Placental pericyte (primary cell): ENCODE results near the gene MAST2. TPM values are rescaled to one million over a fixed set of nuclear protein-coding genes. Genes with fewer than 3 reads are reported as not detected.

Source experiments
- total RNA-seq: library from RNA; depleted of rRNA; stranded (reverse); fragments of >200 nt; gene quantifications from 2 replicates; pipeline ENCODE4 v1.2.3, GENCODE V29; 2012

The MAST2 gene
- 19.5 and 38.8 TPM in 2 replicates for total RNA-seq

GRCh38 chr1:45803299-45803780 lies at the start of gene MAST2:
MAST2 (plus strand) TSS chr1:45803612; CDS start chr1:45803896, 284 bp downstream.

Other genes with a start within 250 kb of the MAST2 start
- gene NASP, start 219.6 kb upstream of the MAST2 start, total RNA-seq, result 25.4 and 51.8 TPM in 2 replicates
- 1.1 and 1.4 TPM in 2 replicates for gene CCDC17, start 179.6 kb upstream of the MAST2 start, total RNA-seq
- 86.4 and 112 TPM in 2 replicates for gene GPBP1L1, start 117.1 kb upstream of the MAST2 start, total RNA-seq
- gene TMEM69, start 115.4 kb upstream of the MAST2 start, total RNA-seq, result 19.5 and 21.7 TPM in 2 replicates
- gene IPP, start 53.0 kb upstream of the MAST2 start, total RNA-seq, result 6.8 and 8.6 TPM in 2 replicates